ENCODE data around the gene MYLK. TPM values are rescaled to one million over a fixed set of nuclear protein-coding genes. Genes with fewer than 3 reads are reported as not detected.
"Not testable (repeated sequence)": the region's sequence is repeated elsewhere in the genome, so short reads cannot be mapped to it uniquely, and the experiment has no call there.

MYLK gene
- total RNA-seq = 14.9 and 24.3 TPM in 2 replicates

- DNase-seq (ENCODE audit: low read depth, low spot score) = peak; percentile 37
Measured at GRCh38 chr3:123884203-123884831, at the start of gene MYLK. Gene MYLK (minus strand): TSS chr3:123884332. CDS start chr3:123793841, 90,491 bp downstream.

GRCh38 chr3:123930445-123930844 lies 46.3 kb upstream of the MYLK start:
- no peak for DNase-seq (ENCODE audit: low read depth, low spot score)

GRCh38 chr3:123929325-123929724 lies 45.2 kb upstream of the MYLK start:
- DNase-seq (ENCODE audit: low read depth, low spot score) = no peak

GRCh38 chr3:123926396-123926795 lies 42.3 kb upstream of the MYLK start:
- DNase-seq (ENCODE audit: low read depth, low spot score) = no peak

- DNase-seq (ENCODE audit: low read depth, low spot score) = no peak
Measured at GRCh38 chr3:123920868-123921267, 36.7 kb upstream of the MYLK start.

GRCh38 chr3:123920383-123920782 lies 36.3 kb upstream of the MYLK start:
- DNase-seq (ENCODE audit: low read depth, low spot score) = no peak

- DNase-seq (ENCODE audit: low read depth, low spot score) = no peak
Measured at GRCh38 chr3:123919353-123919752, 35.2 kb upstream of the MYLK start.

- DNase-seq (ENCODE audit: low read depth, low spot score) = no peak
Measured at GRCh38 chr3:123914829-123915228, 30.7 kb upstream of the MYLK start.

- DNase-seq (ENCODE audit: low read depth, low spot score) = no peak
Measured at GRCh38 chr3:123909785-123910184, 25.7 kb upstream of the MYLK start.

- no peak for DNase-seq (ENCODE audit: low read depth, low spot score)
Measured at GRCh38 chr3:123907720-123908119, 23.6 kb upstream of the MYLK start.

- DNase-seq (ENCODE audit: low read depth, low spot score) = no peak
Measured at GRCh38 chr3:123899300-123899865, 15.3 kb upstream of the MYLK start.

GRCh38 chr3:123893012-123893411 lies 8.9 kb upstream of the MYLK start:
- DNase-seq (ENCODE audit: low read depth, low spot score) = no peak

- no peak for DNase-seq (ENCODE audit: low read depth, low spot score)
Measured at GRCh38 chr3:123892195-123892594, 8.1 kb upstream of the MYLK start.

GRCh38 chr3:123890991-123891390 lies 6.9 kb upstream of the MYLK start:
- DNase-seq (ENCODE audit: low read depth, low spot score) = not testable (repeated sequence)

GRCh38 chr3:123890162-123890561 lies 6.0 kb upstream of the MYLK start:
- not testable (repeated sequence) for DNase-seq (ENCODE audit: low read depth, low spot score)

- DNase-seq (ENCODE audit: low read depth, low spot score) = no peak
Measured at GRCh38 chr3:123884993-123885392, 861 bp upstream of the MYLK start.

- DNase-seq (ENCODE audit: low read depth, low spot score) = no peak
Measured at GRCh38 chr3:123883701-123884202, 380 bp downstream of the MYLK start.

GRCh38 chr3:123883111-123883510 lies 1.0 kb downstream of the MYLK start:
- DNase-seq (ENCODE audit: low read depth, low spot score) = no peak

GRCh38 chr3:123881771-123882170 lies 2.4 kb downstream of the MYLK start:
- no peak for DNase-seq (ENCODE audit: low read depth, low spot score)

- peak; percentile 11 for DNase-seq (ENCODE audit: low read depth, low spot score)
Measured at GRCh38 chr3:123880998-123881561, 3.1 kb downstream of the MYLK start.

GRCh38 chr3:123878807-123879206 lies 5.3 kb downstream of the MYLK start:
- no peak for DNase-seq (ENCODE audit: low read depth, low spot score)

- DNase-seq (ENCODE audit: low read depth, low spot score) = no peak
Measured at GRCh38 chr3:123877965-123878364, 6.2 kb downstream of the MYLK start.

GRCh38 chr3:123877466-123877865 lies 6.7 kb downstream of the MYLK start:
- no peak for DNase-seq (ENCODE audit: low read depth, low spot score)
